A204.1 (cell line): Measurements from ENCODE around the gene DHRS12.

Source experiments
- FAIRE-seq: peaks from 2 replicates; lab custom pipeline; 2012; peaks lifted over from hg19 to GRCh38; lab: Jason Lieb, UNC

DHRS12 gene

DNA sequence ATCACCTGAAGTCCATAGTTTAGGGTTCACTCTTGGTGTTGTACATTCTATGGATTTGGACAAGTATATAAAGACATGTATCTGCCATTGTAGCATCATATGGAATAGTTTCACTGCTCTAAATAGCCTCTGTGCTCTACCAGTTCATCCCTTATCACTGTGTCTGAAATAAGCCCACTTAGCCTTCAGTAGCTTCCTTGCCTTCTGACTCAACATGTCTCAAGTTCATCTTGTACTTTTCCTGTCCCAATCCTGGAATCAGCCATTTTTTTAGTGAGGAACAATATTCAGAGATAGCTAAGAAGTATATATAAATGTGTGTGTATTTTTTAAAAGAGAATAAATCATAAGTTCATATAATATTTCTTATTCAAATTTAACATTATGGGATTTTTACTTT lies 79.2 kb downstream of the DHRS12 start:
- FAIRE-seq = peak; percentile 19

DNA sequence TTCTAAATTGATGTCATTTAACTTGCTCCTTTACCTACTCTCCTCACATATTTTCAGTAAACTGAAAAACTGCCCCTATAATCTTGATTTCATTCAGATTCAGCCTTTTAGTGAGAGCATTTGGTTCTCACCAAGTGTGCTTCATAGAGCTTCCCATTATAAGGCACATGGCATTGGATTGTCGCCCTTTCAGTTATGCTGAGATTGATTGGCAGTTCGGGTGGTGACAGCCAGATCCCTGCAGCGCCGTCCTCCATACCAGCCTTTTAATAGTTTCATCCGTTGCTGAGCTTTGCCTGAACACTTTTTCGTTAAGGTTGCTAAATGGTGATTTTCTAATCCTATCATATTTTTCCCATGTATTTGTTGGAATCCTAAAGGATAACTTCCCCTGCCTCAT lies 80.4 kb downstream of the DHRS12 start:
- FAIRE-seq = no peak

GRCh38 chr13:51721496-51721895 lies 82.5 kb downstream of the DHRS12 start:
- FAIRE-seq = no peak

- no peak for FAIRE-seq
Measured at GRCh38 chr13:51719394-51719793, 84.6 kb downstream of the DHRS12 start.
